Measurements from ENCODE around the gene CACNA1A.
"Not testable (repeated sequence)": the region's sequence is repeated elsewhere in the genome, so short reads cannot be mapped to it uniquely, and the experiment has no call there.

The CACNA1A gene

DNA sequence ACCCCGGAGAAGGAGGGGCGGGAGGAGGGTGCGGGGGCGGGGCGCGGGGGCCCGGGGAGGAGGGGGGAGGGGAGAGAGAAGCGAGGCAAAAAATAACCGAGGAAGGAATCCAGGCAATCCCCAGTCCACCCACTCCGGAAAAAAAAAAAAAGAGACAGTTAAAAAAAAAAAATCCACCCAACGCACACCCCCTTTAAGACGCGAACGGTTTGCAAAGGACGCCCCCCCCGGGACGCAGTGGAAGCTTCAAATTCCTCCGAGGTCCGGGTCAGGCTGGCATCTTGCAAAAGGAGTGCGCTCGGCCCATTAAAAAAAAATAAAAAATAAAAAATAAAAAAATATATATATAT is at the start of gene CACNA1A:
TSS of gene CACNA1A (minus strand) at position 9 of the 350 bp plus-strand sequence. CDS start 255 bp downstream, outside the sequence.
- peak; percentile 7 for DNase-seq

DNA sequence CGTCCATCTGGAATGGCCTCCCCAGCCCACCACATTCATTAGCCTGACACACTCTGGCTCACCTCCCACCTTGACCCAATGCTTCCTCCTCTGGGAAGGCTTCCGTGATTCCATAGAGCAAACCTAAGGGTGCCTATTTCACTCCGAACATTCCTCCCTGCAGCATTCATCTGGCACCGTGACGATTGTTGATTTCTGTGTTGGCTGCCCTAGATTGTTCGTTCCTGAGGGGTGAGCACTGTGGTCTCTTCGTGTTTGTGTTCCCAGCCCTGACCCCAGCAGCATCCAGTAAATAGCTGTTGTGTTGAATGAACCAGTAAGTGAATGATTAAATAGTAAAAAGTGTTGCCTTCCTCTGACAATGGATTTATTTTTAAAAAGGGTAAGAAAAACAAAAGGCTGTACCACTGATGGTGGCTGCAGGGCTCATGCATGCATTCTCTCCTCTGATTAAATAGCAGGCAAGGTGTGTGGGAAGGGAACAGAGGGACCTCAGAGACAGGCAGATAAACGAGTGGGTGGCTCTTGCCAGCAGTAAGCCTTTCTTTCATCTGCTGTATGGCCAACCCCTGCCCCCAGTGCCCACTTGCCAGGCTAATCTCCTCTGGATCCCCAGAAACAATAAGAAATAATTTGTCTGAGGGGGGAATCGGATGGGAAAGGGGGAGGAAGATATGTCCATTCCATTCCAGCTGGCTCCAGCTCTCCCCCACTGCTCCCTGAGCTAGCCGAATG is 48.4 kb upstream of the CACNA1A start:
- DNase-seq = no peak

DNA sequence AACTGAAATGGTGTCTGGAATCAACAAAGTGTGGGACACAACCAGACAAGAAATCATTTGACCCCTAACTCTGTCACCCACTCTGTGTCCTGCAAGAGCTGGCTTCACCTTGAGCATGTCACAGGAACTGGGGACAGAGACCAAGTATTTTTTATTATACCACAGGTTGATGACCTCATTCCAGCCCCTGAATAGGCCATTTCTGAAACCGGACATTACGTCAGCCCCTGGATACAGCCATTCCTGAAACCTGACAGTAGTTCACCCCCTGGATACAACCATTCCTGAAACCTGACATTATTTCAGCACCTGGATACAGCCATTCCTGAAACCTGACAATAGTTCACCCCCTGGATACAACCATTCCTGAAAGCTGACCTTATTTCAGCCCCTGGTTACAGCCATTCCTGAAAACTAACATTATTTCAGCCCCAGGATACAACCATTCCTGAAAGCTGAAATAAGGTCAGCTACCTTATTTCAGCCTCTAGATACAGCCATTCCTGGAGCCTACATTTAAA is 47.7 kb upstream of the CACNA1A start:
- DNase-seq = no peak

DNA sequence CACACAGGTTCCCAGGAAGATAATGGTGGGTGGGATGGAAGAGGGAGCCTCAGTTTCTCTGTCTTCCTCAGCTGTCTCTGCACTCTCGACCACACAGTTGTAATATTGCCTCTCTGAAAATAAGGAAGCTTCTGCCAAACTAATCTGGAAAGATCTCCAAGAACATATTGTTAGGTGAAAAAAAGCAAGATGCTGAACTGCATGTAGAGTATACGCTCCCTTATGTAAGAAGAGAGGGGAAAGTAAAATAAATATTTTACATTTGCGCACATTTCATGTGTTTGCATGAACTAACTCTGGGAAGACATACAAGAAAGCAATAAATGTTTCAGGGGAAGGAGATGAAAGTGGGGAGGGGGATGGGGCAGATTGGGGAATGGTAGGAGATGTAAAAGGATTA is 41.9 kb upstream of the CACNA1A start:
- DNase-seq = no peak

DNA sequence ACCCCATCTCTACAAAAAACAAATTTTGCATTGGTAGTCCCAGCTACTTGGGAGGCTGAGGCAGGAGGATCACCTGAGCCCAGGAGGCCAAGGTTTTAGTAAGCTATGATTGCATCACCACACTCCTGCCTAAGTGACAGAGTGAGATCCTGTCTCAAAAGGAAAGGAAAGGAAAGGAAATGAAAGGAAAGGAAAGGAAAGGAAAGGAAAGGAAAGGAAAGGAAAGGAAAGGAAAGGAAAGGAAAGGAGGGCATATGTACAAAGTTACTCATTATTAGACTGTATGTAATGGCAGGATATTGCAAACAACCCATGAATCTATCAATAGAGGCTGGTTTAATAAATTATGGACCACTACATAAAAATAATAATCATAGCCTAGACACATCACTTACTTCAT is 40.8 kb upstream of the CACNA1A start:
- no peak for DNase-seq

DNA sequence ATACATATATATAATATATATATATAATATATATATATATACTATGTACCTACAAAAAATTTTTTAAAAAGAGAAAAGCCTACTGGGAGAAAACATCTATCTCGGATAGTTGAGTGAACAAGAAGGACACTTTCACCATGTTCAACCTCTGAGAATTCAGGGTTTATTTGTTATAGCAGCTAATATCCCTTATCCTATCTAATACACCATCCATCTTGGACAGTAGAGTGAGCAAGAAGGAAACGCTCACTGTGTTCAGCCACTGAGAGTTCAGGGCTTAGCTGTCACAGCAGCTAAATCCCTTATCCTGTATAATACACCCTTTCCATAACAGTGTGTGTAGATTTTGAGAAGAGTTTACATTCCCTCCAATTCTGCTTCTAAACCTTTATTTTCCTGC is 38.1 kb upstream of the CACNA1A start:
- no peak for DNase-seq

DNA sequence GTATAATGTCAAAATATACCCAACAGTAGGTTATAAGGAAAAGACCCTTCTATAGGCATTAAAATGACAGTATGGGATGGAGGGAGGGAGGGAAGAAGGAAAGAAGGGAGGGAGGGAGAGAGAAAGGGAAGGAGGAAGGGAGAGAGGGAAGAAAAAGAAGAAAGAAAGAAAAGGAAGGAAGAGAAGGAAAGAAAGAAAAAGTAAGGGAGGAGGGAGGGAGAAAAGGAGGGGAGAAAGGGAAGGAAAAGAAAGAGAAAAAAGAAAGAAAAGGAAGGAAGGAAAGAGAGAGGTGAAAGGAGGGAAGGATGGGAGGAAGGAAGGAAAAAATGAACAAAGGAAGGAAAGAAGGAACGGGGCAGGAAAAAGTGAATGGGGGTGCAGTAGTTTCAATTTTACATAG is 35.3 kb upstream of the CACNA1A start:
- no peak for DNase-seq

DNA sequence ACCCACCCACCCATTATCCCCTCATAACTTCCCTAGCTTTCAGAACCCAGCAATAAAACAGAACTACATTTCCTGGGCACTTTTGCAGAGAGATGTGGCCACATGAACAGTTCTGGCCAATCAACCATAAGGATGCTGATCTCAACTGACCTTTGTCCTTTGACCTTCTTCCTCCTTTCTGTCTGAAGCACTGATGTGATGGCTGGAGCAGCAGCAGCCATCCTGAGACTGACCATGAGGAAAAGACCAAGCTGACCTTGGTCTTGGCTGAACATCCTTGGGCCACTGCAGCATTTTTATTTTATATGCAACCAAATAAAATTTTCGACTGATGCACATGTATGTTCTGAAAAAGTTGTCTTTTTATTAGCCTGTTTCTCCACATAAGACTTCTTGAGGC is 33.1 kb upstream of the CACNA1A start:
- DNase-seq = no peak

DNA sequence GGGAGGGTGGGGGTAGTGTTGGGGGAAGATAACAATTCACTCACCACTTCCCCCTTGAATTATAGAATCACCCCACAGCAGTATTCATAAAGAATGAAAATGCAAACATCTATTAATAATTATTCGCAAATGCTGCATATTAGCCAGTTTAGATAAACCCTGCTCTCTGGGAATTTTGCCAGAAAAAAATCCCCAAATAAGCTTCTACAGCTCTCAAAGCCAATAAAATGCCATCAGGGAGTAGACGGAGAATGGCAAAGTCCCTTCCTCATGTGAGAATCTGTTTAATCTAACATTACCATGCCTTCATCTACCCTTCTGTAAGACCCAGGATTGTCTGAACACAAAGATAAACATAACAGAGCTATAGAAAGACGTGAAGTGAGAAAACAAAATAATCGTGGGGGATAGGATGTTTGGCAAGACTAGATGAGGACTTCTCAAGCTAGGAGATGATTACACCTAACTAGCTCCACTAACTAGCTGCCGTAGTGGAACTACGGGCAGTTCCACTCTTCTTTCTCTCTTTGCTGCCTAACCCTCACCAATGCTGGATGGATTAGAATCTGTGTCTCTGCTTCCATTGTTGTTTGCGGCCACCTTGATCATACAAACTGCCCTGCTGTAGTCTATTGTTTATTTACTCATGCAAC is 32.4 kb upstream of the CACNA1A start:
- no peak for DNase-seq

DNA sequence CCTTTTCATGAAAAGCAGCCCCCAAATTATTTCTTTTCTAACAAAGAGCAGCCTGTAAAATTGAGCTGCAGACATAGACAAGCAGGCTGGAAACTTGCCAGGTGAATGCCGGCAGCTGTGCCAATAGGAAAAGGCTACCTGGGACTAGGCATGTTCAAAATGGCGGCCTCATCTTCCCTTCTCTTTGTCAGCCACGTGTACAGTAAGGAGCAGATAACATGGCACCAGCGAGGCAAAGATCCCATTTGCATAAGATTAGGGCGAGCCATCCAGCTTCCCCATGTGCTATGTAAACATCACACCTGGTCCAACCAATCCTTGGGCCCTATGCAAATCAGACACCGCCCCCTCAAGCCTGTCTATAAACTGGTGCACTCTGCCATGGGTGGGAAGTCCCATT is 31.2 kb upstream of the CACNA1A start:
- no peak for DNase-seq

DNA sequence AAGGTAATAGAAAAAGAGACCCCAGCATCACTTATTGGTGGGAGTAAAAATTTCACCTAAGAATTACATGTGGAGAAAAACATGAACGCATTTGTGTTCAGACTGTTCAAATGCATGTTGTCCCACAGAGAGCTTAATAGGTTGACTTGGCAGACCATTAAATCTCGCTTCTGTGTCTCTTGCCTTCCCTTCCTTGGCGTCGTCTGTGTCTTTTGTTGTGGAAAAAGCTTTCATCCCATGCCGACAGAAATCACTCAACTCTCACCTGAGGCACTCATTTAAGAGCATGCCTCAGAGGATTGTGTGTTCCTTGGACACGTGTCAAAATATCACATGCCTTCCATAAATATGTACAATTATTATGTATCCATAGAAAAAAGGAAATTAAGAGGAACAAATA is 24.4 kb upstream of the CACNA1A start:
- DNase-seq = no peak

DNA sequence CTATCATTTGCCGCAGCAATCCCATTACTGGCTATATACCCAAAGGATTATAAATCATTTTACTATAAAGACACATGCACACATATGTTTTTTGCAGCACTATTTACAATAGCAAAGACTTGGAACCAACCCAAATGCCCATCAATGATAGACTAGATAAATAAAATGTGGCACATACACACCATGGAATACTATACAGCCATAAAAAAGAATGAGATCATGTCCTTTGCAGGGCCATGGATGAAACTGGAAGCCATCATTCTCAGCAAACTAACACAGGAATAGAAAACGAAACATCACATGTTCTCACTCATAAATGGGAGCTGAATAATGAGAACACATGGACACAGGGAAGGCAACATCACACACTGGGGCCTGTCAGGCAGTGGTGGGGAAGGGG is 23.4 kb upstream of the CACNA1A start:
- DNase-seq = not testable (repeated sequence)

DNA sequence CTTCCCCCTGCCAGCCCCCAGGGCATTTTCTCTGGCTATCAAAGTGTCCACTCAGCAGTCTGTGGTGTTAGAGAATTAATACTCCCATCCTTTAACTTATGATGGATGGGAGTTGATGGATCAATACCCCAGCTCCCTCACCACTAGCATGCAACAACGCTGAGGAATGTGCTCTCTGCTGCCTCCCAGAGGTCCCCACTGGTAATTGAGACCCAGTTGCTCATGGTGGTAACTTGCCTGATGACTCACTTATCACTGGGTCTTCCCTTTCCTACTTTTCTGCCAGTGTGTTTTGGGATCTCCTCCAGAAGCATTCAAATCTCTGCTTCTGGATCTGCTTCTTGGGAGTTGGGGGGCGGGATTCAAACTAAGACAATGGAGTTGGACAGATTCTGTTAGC is 20.3 kb upstream of the CACNA1A start:
- peak; percentile 39 for DNase-seq

DNA sequence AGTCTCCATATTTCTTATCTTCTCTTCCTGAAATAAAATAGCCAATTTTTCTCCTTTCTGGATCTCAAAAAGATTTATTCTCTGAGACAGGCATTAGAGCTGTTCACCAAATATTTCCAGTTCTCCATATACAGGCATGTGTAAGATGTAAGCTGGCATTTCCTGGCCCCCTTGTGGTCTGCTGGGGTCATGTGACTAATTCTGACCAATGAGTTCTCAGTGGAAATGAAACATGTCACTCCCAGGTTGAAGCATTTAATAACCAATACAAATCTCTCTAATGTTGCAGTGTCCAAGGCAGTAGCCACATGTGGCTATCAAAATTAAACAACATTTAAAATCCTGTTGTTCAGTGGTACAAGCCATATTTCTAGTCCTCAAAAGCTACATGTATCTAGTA is 14.8 kb upstream of the CACNA1A start:
- DNase-seq = no peak

DNA sequence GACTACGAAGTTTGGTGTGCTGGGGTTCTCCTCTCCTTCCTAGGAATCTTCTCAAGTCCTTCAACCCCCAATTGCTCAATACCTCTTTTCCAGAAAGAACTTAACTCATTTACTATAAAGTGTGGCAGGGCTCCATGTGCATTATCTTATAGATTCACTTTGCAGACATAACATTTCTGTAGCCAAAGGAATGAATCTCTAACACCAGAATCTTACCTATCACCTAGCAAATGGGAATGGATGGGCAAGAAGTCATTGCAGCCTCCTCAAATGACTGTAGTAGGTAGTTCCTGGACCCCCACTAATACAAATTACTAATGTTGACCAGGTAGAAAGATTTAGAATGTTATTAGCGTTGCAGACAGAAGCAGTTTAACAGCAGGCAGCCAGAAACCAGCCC is 5.7 kb upstream of the CACNA1A start:
- DNase-seq = no peak

DNA sequence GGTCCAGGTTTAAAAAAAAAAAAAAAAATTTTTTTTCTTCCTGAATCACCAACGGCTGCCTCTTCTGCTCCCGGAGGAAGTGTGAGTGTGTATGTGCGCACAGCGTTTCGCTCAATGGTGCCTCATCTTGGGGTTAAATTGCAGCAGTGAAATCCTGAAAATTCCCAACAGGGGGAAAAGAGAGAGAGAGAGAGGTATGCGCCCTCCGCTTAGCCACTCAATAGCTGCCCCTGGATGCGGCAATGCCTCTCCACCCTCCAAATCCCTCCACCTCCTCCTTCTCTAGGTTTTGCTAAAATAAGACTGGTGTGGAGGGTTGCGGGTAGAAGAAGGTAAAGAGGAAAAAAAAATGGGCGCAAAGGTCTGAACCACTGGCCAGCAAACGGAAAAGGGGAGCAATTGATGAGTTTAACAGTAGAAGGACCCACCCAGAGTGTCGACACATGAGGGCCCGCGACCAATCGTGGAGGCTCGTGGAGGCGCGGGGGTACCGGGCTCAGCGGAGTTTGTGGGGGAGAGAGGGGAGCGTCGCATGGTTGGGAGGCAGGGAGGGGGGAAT is 853 bp upstream of the CACNA1A start:
- DNase-seq = no peak

DNA sequence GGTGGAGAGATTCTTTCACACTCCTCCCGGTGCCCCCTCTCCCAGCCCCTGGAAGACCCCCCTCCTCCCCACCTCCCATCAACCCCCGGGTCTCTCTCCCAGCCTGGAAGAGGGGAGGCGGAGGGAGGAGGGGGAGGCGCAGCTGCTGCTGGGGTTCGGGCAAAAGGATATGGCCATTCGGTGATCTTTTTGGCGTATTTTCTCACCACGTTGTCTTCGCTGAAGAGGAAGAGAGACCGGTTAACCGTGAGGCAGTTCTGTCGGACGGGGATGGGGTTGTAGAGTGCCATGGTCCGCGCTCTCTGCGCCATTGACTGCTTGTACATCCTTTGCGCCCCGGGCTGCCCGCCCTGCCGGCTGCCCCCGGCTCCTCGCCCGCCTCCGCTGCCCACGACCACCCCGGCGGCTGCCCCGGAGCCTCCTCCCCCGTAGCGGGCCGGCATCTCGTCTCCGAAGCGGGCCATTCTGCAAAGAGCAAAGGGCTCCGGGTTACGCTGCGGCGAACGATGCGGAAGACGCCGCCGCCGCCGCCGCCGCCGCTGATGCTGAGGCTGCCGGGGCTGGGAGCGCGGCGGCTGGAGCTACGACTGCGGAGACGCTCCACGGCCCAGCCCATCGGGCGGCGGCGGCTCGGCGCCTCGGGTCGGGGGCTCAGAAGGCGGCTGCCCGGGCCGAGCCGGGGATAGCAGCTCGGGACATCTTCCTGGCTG is 363 bp downstream of the CACNA1A start:
- DNase-seq = peak; percentile 43

DNA sequence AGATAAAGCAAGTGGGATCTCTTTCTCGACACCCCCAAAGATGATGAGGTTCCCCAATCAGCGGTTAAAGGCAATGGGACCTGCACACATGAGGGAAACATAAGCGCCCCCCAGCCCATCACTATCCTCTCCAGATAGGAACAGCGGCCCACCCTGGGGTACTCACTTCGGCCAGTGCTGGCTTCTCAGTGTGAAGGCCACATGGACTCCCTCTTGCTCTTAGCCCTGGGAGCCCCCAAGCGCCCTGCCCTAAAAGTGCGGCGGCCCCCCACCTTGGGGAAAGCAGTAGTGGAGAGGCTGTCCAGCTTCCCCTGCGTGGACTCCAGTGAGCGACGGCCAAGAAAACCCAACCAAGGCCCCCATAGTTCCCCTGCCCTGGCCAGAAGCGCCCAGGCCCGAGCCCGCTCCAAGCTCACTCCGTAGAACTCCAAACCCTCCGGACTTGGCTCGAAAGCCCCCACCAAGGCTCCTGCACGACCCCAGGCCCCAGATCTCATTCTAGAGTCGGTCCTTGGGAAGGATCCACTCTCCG is 1.0 kb downstream of the CACNA1A start:
- DNase-seq = no peak

DNA sequence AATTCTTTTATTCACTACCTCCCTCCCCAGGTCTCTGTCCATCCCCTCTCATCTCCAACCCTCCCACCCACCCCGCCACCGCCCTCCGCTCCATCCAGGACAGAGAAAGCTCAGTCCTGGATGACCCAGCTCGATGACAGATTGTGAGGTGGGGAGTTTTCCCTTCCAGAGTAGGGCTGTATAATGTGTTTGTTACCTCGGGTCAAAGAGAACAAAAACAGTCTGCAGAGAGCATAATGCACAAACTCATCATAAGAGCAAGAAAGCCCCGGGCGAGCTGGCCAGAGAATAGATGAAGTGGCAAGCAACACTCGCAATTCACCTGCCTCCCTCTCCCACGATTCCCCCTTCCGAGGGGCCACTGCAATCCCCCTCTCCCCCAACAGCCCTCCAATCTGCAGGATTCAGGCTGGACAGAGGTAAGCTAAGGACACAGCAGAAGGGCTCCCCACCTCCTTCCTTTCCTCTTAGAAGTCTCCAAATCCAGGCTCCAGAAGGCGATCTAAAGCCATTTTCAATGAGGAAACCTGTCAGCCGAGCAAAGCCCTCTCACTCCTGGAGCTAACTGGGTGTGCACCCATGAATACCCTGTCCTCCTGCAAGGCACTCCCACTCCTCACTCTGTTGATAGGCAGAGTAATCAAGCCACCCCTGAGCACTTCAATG is 2.6 kb downstream of the CACNA1A start:
- no peak for DNase-seq

DNA sequence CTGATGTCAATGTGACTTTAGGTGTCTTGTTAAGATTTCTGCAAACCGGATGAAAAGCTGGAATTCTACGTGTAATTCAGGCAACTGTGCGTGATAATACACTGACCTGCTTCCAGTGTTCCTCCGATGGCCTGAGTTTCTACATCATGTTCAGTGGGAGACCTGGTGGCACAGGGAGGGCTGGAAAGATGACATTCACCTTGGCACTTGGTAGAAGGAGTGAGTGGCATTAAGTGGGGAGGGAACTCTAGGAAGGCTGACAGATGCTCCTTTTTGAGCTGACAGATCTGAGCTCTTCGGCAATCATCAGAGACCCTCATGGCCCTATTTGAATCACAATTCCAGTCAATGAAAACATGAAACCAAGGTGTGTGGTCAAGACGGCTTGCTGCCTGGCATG is 4.0 kb downstream of the CACNA1A start:
- no peak for DNase-seq

DNA sequence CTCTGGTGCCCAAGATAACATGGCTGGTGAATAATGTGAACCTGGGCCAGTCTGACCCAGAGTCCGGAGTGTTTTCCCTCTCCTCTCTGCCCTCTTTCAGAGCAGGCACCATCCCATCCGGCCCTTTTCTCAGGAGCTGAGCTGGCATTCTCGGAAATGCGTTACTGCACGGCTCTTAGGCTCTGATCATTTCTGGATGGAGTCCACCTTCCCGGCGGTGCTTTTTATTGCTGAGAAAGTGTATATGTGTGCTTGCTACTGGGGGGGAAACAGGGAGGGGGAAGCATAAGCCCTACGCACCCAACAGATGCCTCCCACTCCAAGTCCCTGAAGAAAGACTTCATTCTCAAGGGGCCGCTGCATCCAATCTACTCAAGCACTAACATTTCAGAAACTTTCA is 6.6 kb downstream of the CACNA1A start:
- no peak for DNase-seq

DNA sequence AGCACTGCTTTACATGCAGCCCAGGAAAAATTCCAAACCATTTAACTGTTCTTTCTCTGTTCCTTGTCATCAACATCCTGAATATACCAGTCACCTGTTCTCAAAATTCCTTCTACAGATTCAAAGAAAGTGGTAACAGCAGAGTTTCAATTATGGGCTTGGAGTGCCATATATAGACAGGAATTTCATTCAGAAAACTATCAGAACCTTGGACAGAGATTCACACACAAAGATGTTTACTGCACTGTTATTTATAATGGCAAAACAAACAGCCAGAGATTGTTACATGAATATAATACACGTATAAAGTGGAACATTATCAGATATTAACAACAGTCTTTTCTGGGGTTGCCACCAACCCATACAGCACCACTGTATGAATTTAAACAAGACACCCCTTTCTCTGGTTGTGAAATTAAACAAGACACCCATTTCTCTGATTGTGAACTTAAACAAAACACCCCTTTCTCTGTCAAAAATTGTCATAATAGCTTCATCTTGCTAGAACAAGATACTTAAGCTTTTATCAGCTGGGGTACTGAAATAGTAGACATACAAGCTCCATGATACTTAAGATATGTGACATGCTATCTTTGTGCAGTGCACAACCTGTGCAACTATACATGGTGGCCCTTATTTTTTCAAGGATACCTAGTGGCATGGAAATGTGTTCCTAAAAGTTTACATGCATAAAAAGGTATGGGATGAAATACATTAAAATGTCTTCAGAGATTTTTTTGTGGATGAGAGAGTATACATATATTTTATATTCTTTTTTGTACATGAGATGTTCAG is 12.6 kb downstream of the CACNA1A start:
- DNase-seq = no peak

Measured in stimulated activated CD4-positive, alpha-beta T cell treated with anti-CD3 and anti-CD28 coated beads, Interleukin-15, amount 100 ng/mL, for 24 hours (primary cell).